K562 (cell line): ENCODE data around the gene CHIC2. TPM values are rescaled to one million over a fixed set of nuclear protein-coding genes. Genes with fewer than 3 reads are reported as not detected.

Source experiments
- ARID2 ChIP-seq: fragments of 450-650 bp; IDR thresholded peaks from 2 replicates; pipeline ENCODE4 v1.6.1; 2017; ENCODE audit warnings: antibody characterized with exemption, mild to moderate bottlenecking
- BCOR ChIP-seq: fragments of 450-650 bp; IDR thresholded peaks from 2 replicates; pipeline ENCODE4 v1.6.1; 2016
- CGGBP1 ChIP-seq: fragments of 250-450 bp; sonication (Bioruptor Pico); IDR thresholded peaks from 2 replicates; pipeline ENCODE4 v1.9.0; 2021; ENCODE audit warnings: mild to moderate bottlenecking
- CHAMP1 ChIP-seq: fragments of 450-650 bp; IDR thresholded peaks from 2 replicates; pipeline ENCODE4 v1.6.1; 2016; ENCODE audit warnings: mild to moderate bottlenecking
- ESRRA ChIP-seq: fragments of 450-650 bp; IDR thresholded peaks from 2 replicates; pipeline ENCODE4 v1.6.1; 2014; ENCODE audit warnings: low read depth, mild to moderate bottlenecking, moderate library complexity, borderline replicate concordance
- GABPA ChIP-seq: fragments of 200-800 bp; sonication (Bioruptor generic); conservative IDR thresholded peaks from 2 replicates; pipeline ENCODE4 v1.6.1; 2016; ENCODE audit warnings: low read depth, missing genetic modification characterization, missing compliant biosample characterization
- HCFC1 ChIP-seq: IDR thresholded peaks from 2 replicates; pipeline ENCODE4 v1.6.1; 2012; ENCODE audit warnings: low read depth, low read length, improper control_type of control experiment
- HMGN3 ChIP-seq: IDR thresholded peaks from 2 replicates; pipeline ENCODE4 v1.6.1; 2011; ENCODE audit warnings: borderline replicate concordance, low read depth, mild to moderate bottlenecking, mixed read lengths, low read length; ENCODE audit not compliant: insufficient read length; ENCODE audit errors: extremely low read depth
- HNRNPUL1 ChIP-seq: fragments of 200-400 bp; formaldehyde crosslinking; IDR thresholded peaks from 2 replicates; pipeline ENCODE4 v1.6.1; 2017; ENCODE audit warnings: low read length
- MAX ChIP-seq: sonication (generic); formaldehyde crosslinking; IDR thresholded peaks from 2 replicates; pipeline ENCODE4 v1.9.0; 2022; ENCODE audit warnings: mild to moderate bottlenecking, missing genetic modification reagents
- MEF2D ChIP-seq: conservative IDR thresholded peaks from 2 replicates; pipeline ENCODE4 v1.6.1; 2016; ENCODE audit warnings: low read depth, missing genetic modification characterization, missing compliant biosample characterization
- MIER1 ChIP-seq: fragments of 450-650 bp; IDR thresholded peaks from 2 replicates; pipeline ENCODE4 v1.6.1; 2016; ENCODE audit warnings: antibody characterized with exemption, mild to moderate bottlenecking, low read depth
- NR2C1 ChIP-seq, 2 experiments: fragments of 450-650 bp; IDR thresholded peaks; 2 replicates each; pipeline ENCODE4 v1.6.1; 2017; ENCODE audit warnings: mild to moderate bottlenecking in 2 of 2, antibody characterized with exemption in 1 of 2, inconsistent platforms in 1 of 2, missing compliant biosample characterization in 1 of 2, missing genetic modification characterization in 1 of 2
- NUFIP1 ChIP-seq: fragments of 450-650 bp; IDR thresholded peaks from 2 replicates; pipeline ENCODE4 v1.6.1; 2018; ENCODE audit not compliant: partially characterized antibody
- PBX2 ChIP-seq, 2 experiments: IDR thresholded peaks in 1 of 2; conservative IDR thresholded peaks in 1 of 2; 2 replicates each; pipeline ENCODE4 v1.6.1; 2016; ENCODE audit warnings: low read depth in 2 of 2, mild to moderate bottlenecking in 1 of 2, missing compliant biosample characterization in 1 of 2, missing genetic modification characterization in 1 of 2, moderate library complexity in 1 of 2
- RBM39 ChIP-seq: fragments of 200-400 bp; formaldehyde crosslinking; optimal IDR thresholded peaks from 2 replicates; pipeline ENCODE3; 2018; ENCODE audit warnings: low read depth, low read length
- SRSF3 ChIP-seq: fragments of 200-400 bp; formaldehyde crosslinking; IDR thresholded peaks from 2 replicates; pipeline ENCODE4 v1.6.1; 2016; ENCODE audit warnings: mild to moderate bottlenecking, low read length, moderate library complexity; ENCODE audit not compliant: insufficient read depth
- THRA ChIP-seq: fragments of 450-650 bp; IDR thresholded peaks from 2 replicates; pipeline ENCODE4 v1.6.1; 2017; ENCODE audit warnings: mild to moderate bottlenecking, moderate library complexity
- ZNF165 ChIP-seq: fragments of 250-450 bp; sonication (Bioruptor Pico); IDR thresholded peaks from 2 replicates; pipeline ENCODE4 v1.4.0; 2020; ENCODE audit warnings: borderline replicate concordance
- ZNF184 ChIP-seq: sonication (generic); formaldehyde crosslinking; IDR thresholded peaks from 2 replicates; pipeline ENCODE4 v1.5.0; 2020; ENCODE audit warnings: missing genetic modification reagents
- ZNF197 ChIP-seq: fragments of 200-800 bp; sonication (Bioruptor generic); IDR thresholded peaks from 2 replicates; pipeline ENCODE4 v1.6.1; 2016; ENCODE audit warnings: low read depth, missing genetic modification characterization, missing compliant biosample characterization
- ZNF224 ChIP-seq: sonication (generic); formaldehyde crosslinking; IDR thresholded peaks from 2 replicates; pipeline ENCODE4 v1.8.0; 2022; ENCODE audit warnings: mild to moderate bottlenecking, missing genetic modification reagents
- ZNF24 ChIP-seq: fragments of 450-650 bp; IDR thresholded peaks from 2 replicates; pipeline ENCODE4 v1.6.1; 2016
- ZNF830 ChIP-seq: fragments of 250-450 bp; sonication (Bioruptor Pico); IDR thresholded peaks from 2 replicates; pipeline ENCODE4 v1.5.0; 2021; ENCODE audit warnings: mild to moderate bottlenecking
- polyA plus RNA-seq, 8 experiments: library from polyadenylated mRNA; depleted of rRNA in 4 of 8; stranded (reverse) in 5 of 8; unstranded in 3 of 8; fragments of >200 nt; fragmentation: Nextera tagmentation in 2 of 8; fragmentation: Illumina TruSeq in 1 of 8; extraction: Ambion mirVana in 2 of 8; extraction: Trizol in 1 of 8; gene quantifications; 2 replicates each; pipeline versions ENCODE4 v1.2.1 to v1.2.3, GENCODE V29; 2011 to 2014; ENCODE audit warnings: inconsistent platforms in 1 of 8, missing spikeins in 1 of 8
- total RNA-seq, 7 experiments: library from RNA; depleted of rRNA in 6 of 7; stranded (reverse); fragments of >200 nt in 6 of 7; fragmentation: Illumina TruSeq in 2 of 7; extraction: Trizol in 2 of 7; gene quantifications; 2 replicates each; pipeline versions ENCODE4 v1.2.1 to v1.2.3, GENCODE V29; 2011 to 2021; ENCODE audit warnings: low replicate concordance in 1 of 7

CHIC2 gene
- total and polyA plus RNA-seq, 9 of the 15 experiments (the other 6 are each of a cell fraction or from before 2014, with no cell fraction given) = 0.89 to 25.1 (median 12.1) TPM

- TF ChIP-seq NR2C1 (IDR thresholded peaks at IDR 0.05) (no peak), NR2C1 (tag; IDR thresholded peaks at IDR 0.05) (no peak), CGGBP1 (CRISPR knock-in tag) (no peak), ZNF830 (no peak), CHAMP1 (peak; percentile 33; the same call in 1 of the 2 replicates), MEF2D (tag) (no peak), HMGN3 (no peak), ZNF24 (no peak), ESRRA (peak; percentile 45; the same call in 1 of the 2 replicates), BCOR (peak; percentile 46), HNRNPUL1 (no peak), MIER1 (no peak), ARID2 (no peak), ZNF197 (CRISPR knock-in tag) (no peak), ZNF184 (CRISPR knock-in tag) (no peak), ZNF165 (no peak), ZNF224 (CRISPR knock-in tag) (no peak), NUFIP1 (no peak), HCFC1 (no peak), RBM39 (no peak), MAX (CRISPR knock-in tag) (no peak), THRA (no peak), PBX2 (CRISPR knock-in tag; IDR thresholded peaks at IDR 0.05; ENCODE audit: low read depth) (no peak), PBX2 (tag; conservative IDR thresholded peaks at IDR 0.05; ENCODE audit: low read depth) (peak; percentile 77), GABPA (tag) (no peak), SRSF3 (no peak)
Observed at GRCh38 chr4:54066718-54067129, 2.3 kb upstream of the CHIC2 start (continued).
